ENCODE measurements around the gene VAV2. TPM values are rescaled to one million over a fixed set of nuclear protein-coding genes. Genes with fewer than 3 reads are reported as not detected.

VAV2 gene
- total RNA-seq, 1 experiment from 2014 or later: 3.5 TPM

GRCh38 chr9:133978226-133978898, 13.8 kb downstream of the VAV2 start:
- Histone ChIP-seq H2AFZ (ENCODE audit: low read length) (no peak overlapping the region), H3K4me3 (ENCODE audit: low read length) (no peak overlapping the region), H4K20me1 (ENCODE audit: insufficient read depth, low read depth, low read length) (peaks cover 83% of the 10 kb centered on the region), H3K36me3 (ENCODE audit: insufficient read depth, low read length) (no peaks in the 10 kb centered on the region), H3K9me2 (replicated peaks; ENCODE audit: insufficient read depth, low read length) (no peaks in the 10 kb centered on the region), H3K9me3 (ENCODE audit: low read length) (no peaks in the 10 kb centered on the region), H3K27ac (ENCODE audit: low read length) (no peak overlapping the region), H3K27me3 (ENCODE audit: low read length) (no peaks in the 10 kb centered on the region), H3K9ac (ENCODE audit: low read length) (no peak overlapping the region), H3K79me2 (ENCODE audit: low read length) (no peaks in the 10 kb centered on the region), H3K4me2 (ENCODE audit: low read depth, low read length, poor library complexity, severe bottlenecking) (no peak overlapping the region), H3K4me1 (ENCODE audit: low read length) (peaks cover 25% of the 10 kb centered on the region)
- DNase-seq: no peak

- no peaks in the 10 kb centered on the region for H3K79me2 ChIP-seq (ENCODE audit: low read length)
- H3K27ac ChIP-seq (ENCODE audit: low read length): no peak overlapping the region
Measured at GRCh38 chr9:133977421-133978201, 14.5 kb downstream of the VAV2 start.

GRCh38 chr9:133976887-133977286, 15.2 kb downstream of the VAV2 start:
- Histone ChIP-seq H3K4me3 (ENCODE audit: low read length) (no peak overlapping the region), H3K9ac (ENCODE audit: low read length) (no peak overlapping the region), H3K36me3 (ENCODE audit: insufficient read depth, low read length) (no peaks in the 10 kb centered on the region), H2AFZ (ENCODE audit: low read length) (no peak overlapping the region), H3K9me3 (ENCODE audit: low read length) (no peaks in the 10 kb centered on the region), H3K4me2 (ENCODE audit: low read depth, low read length, poor library complexity, severe bottlenecking) (no peak overlapping the region), H3K27me3 (ENCODE audit: low read length) (no peaks in the 10 kb centered on the region), H3K27ac (ENCODE audit: low read length) (no peak overlapping the region), H3K79me2 (ENCODE audit: low read length) (no peaks in the 10 kb centered on the region), H4K20me1 (ENCODE audit: insufficient read depth, low read depth, low read length) (peaks cover 88% of the 10 kb centered on the region), H3K4me1 (ENCODE audit: low read length) (peaks cover 25% of the 10 kb centered on the region), H3K9me2 (replicated peaks; ENCODE audit: insufficient read depth, low read length) (no peaks in the 10 kb centered on the region)
- no peak for DNase-seq

More at GRCh38 chr9:133977421-133978201, 14.5 kb downstream of the VAV2 start:
- Histone ChIP-seq H3K27me3 (ENCODE audit: low read length) (no peaks in the 10 kb centered on the region), H4K20me1 (ENCODE audit: insufficient read depth, low read depth, low read length) (peaks cover 89% of the 10 kb centered on the region), H3K4me3 (ENCODE audit: low read length) (no peak overlapping the region), H2AFZ (ENCODE audit: low read length) (no peak overlapping the region), H3K4me2 (ENCODE audit: low read depth, low read length, poor library complexity, severe bottlenecking) (no peak overlapping the region), H3K9me3 (ENCODE audit: low read length) (no peaks in the 10 kb centered on the region), H3K36me3 (ENCODE audit: insufficient read depth, low read length) (no peaks in the 10 kb centered on the region), H3K4me1 (ENCODE audit: low read length) (peaks cover 25% of the 10 kb centered on the region), H3K9me2 (replicated peaks; ENCODE audit: insufficient read depth, low read length) (no peaks in the 10 kb centered on the region), H3K9ac (ENCODE audit: low read length) (no peak overlapping the region)
- no peak for DNase-seq

- Histone ChIP-seq H4K20me1 (ENCODE audit: insufficient read depth, low read depth, low read length) (peaks cover 88% of the 10 kb centered on the region), H3K9me2 (replicated peaks; ENCODE audit: insufficient read depth, low read length) (no peaks in the 10 kb centered on the region), H3K36me3 (ENCODE audit: insufficient read depth, low read length) (no peaks in the 10 kb centered on the region), H3K79me2 (ENCODE audit: low read length) (no peaks in the 10 kb centered on the region), H3K27me3 (ENCODE audit: low read length) (no peaks in the 10 kb centered on the region), H3K4me2 (ENCODE audit: low read depth, low read length, poor library complexity, severe bottlenecking) (no peak overlapping the region), H2AFZ (ENCODE audit: low read length) (no peak overlapping the region), H3K4me1 (ENCODE audit: low read length) (peaks cover 22% of the 10 kb centered on the region), H3K9me3 (ENCODE audit: low read length) (no peaks in the 10 kb centered on the region), H3K4me3 (ENCODE audit: low read length) (no peak overlapping the region), H3K9ac (ENCODE audit: low read length) (no peak overlapping the region), H3K27ac (ENCODE audit: low read length) (no peak overlapping the region)
- no peak for DNase-seq
Measured at GRCh38 chr9:133976191-133976861, 15.8 kb downstream of the VAV2 start.

- peaks cover 86% of the 10 kb centered on the region for H4K20me1 ChIP-seq (ENCODE audit: insufficient read depth, low read depth, low read length)
- DNase-seq: no peak
- no peaks in the 10 kb centered on the region for H3K79me2 ChIP-seq (ENCODE audit: low read length)
- no peak overlapping the region for H3K9ac ChIP-seq (ENCODE audit: low read length)
- H3K4me3 ChIP-seq (ENCODE audit: low read length): no peak overlapping the region
- H3K9me3 ChIP-seq (ENCODE audit: low read length): no peaks in the 10 kb centered on the region
- H3K36me3 ChIP-seq (ENCODE audit: insufficient read depth, low read length): no peaks in the 10 kb centered on the region
- H2AFZ ChIP-seq (ENCODE audit: low read length): no peak overlapping the region
- H3K9me2 ChIP-seq (replicated peaks; ENCODE audit: insufficient read depth, low read length): no peaks in the 10 kb centered on the region
- peaks cover 14% of the 10 kb centered on the region for H3K4me1 ChIP-seq (ENCODE audit: low read length)
- H3K4me2 ChIP-seq (ENCODE audit: low read depth, low read length, poor library complexity, severe bottlenecking): no peak overlapping the region
- H3K27me3 ChIP-seq (ENCODE audit: low read length): no peaks in the 10 kb centered on the region
- H3K27ac ChIP-seq (ENCODE audit: low read length): no peak overlapping the region
Measured at GRCh38 chr9:133975511-133975910, 16.6 kb downstream of the VAV2 start.

- Histone ChIP-seq H3K4me2 (ENCODE audit: low read depth, low read length, poor library complexity, severe bottlenecking) (no peak overlapping the region), H3K27ac (ENCODE audit: low read length) (no peak overlapping the region), H3K27me3 (ENCODE audit: low read length) (no peaks in the 10 kb centered on the region), H3K79me2 (ENCODE audit: low read length) (no peaks in the 10 kb centered on the region), H3K9me3 (ENCODE audit: low read length) (no peaks in the 10 kb centered on the region), H3K4me3 (ENCODE audit: low read length) (no peak overlapping the region), H3K4me1 (ENCODE audit: low read length) (peaks cover 6% of the 10 kb centered on the region), H3K36me3 (ENCODE audit: insufficient read depth, low read length) (no peaks in the 10 kb centered on the region), H4K20me1 (ENCODE audit: insufficient read depth, low read depth, low read length) (peaks cover 86% of the 10 kb centered on the region), H2AFZ (ENCODE audit: low read length) (no peak overlapping the region), H3K9ac (ENCODE audit: low read length) (no peak overlapping the region), H3K9me2 (replicated peaks; ENCODE audit: insufficient read depth, low read length) (no peaks in the 10 kb centered on the region)
- DNase-seq: no peak
Measured at GRCh38 chr9:133974631-133975341, 17.3 kb downstream of the VAV2 start.

GRCh38 chr9:133973791-133974630, 18.1 kb downstream of the VAV2 start:
- no peak overlapping the region for H3K4me3 ChIP-seq (ENCODE audit: low read length)
- H2AFZ ChIP-seq (ENCODE audit: low read length): no peak overlapping the region
- H3K36me3 ChIP-seq (ENCODE audit: insufficient read depth, low read length): no peaks in the 10 kb centered on the region
- DNase-seq: no peak
- peaks cover 86% of the 10 kb centered on the region for H4K20me1 ChIP-seq (ENCODE audit: insufficient read depth, low read depth, low read length)
- no peaks in the 10 kb centered on the region for H3K79me2 ChIP-seq (ENCODE audit: low read length)
- H3K27ac ChIP-seq (ENCODE audit: low read length): no peak overlapping the region
- H3K9ac ChIP-seq (ENCODE audit: low read length): no peak overlapping the region
- no peaks in the 10 kb centered on the region for H3K27me3 ChIP-seq (ENCODE audit: low read length)
- H3K4me1 ChIP-seq (ENCODE audit: low read length): peaks cover under 1% of the 10 kb centered on the region; the same call in 1 of the 2 replicates
- H3K9me3 ChIP-seq (ENCODE audit: low read length): no peaks in the 10 kb centered on the region
- no peak overlapping the region for H3K4me2 ChIP-seq (ENCODE audit: low read depth, low read length, poor library complexity, severe bottlenecking)
- no peaks in the 10 kb centered on the region for H3K9me2 ChIP-seq (replicated peaks; ENCODE audit: insufficient read depth, low read length)

All from Karpas-422 (cell line).